WTC11 (cell line): Measurements from ENCODE around the gene CGNL1. TPM values are rescaled to one million over a fixed set of nuclear protein-coding genes. Genes with fewer than 3 reads are reported as not detected.

ENCODE experiments used
- ATAC-seq: fragments of 200-7000 bp; cut with Tn5 transposase; 2 replicates; pipeline ENCODE4 v1.10.0; 2021; ENCODE audit warnings: mild to moderate bottlenecking, moderate library complexity
- CTCF ChIA-PET: fragments of 300-600 bp; sonication (Branson Sonifier 250); formaldehyde crosslinking; loops from one replicate; lab custom pipeline; 2021; ENCODE audit warnings: antibody characterized with exemption; lab: Charles Lee
- POLR2A ChIA-PET: fragments of 350-600 bp; sonication (Branson Sonifier 250); formaldehyde crosslinking; loops from one replicate; lab custom pipeline; 2021; ENCODE audit warnings: antibody characterized with exemption; lab: Charles Lee
- DNase-seq: peaks from one replicate; pipeline ENCODE4 v3.0.0; 2021; ENCODE audit warnings: low spot score
- H3K27ac Mint-ChIP-seq: 2 replicates; pipeline ENCODE4 v1.8.0; 2021; ENCODE audit warnings: mixed read lengths
- H3K27me3 Mint-ChIP-seq: 2 replicates; pipeline ENCODE4 v1.8.0; 2021; ENCODE audit warnings: low read depth, mild to moderate bottlenecking, moderate library complexity, mixed read lengths
- H3K36me3 Mint-ChIP-seq: 2 replicates; pipeline ENCODE4 v1.8.0; 2021; ENCODE audit warnings: mixed read lengths
- H3K4me1 Mint-ChIP-seq: 2 replicates; pipeline ENCODE4 v1.8.0; 2022; ENCODE audit warnings: mixed read lengths
- H3K4me3 Mint-ChIP-seq: 2 replicates; pipeline ENCODE4 v1.8.0; 2021; ENCODE audit warnings: mild to moderate bottlenecking, moderate library complexity, mixed read lengths
- H3K9me3 Mint-ChIP-seq: 2 replicates; pipeline ENCODE4 v1.8.0; 2021; ENCODE audit warnings: mixed read lengths
- AR ChIP-seq: fragments of 250-450 bp; sonication (Bioruptor Pico); IDR thresholded peaks from 2 replicates; pipeline ENCODE4 v1.9.0; 2021; ENCODE audit warnings: mild to moderate bottlenecking
- ARID4B ChIP-seq: sonication (generic); formaldehyde crosslinking; IDR thresholded peaks from 2 replicates; pipeline ENCODE4 v1.8.0; 2023; ENCODE audit warnings: missing genetic modification reagents, mild to moderate bottlenecking, borderline replicate concordance
- ATF1 ChIP-seq: sonication (generic); formaldehyde crosslinking; IDR thresholded peaks from 2 replicates; pipeline ENCODE4 v1.8.1; 2023; ENCODE audit warnings: mild to moderate bottlenecking, moderate library complexity, missing genetic modification reagents
- CDX4 ChIP-seq: fragments of 250-450 bp; sonication (Bioruptor Pico); IDR thresholded peaks from 2 replicates; pipeline ENCODE4 v1.9.0; 2021; ENCODE audit warnings: moderate library complexity, mild to moderate bottlenecking, inconsistent platforms, borderline replicate concordance
- ELF4 ChIP-seq: sonication (generic); formaldehyde crosslinking; IDR thresholded peaks from 2 replicates; pipeline ENCODE4 v1.8.1; 2022; ENCODE audit warnings: low read depth, mild to moderate bottlenecking, moderate library complexity, missing genetic modification reagents
- GRHL2 ChIP-seq: fragments of 250-450 bp; sonication (Bioruptor Pico); IDR thresholded peaks from 2 replicates; pipeline ENCODE4 v1.8.0; 2022; ENCODE audit warnings: mild to moderate bottlenecking, moderate library complexity; ENCODE audit not compliant: insufficient replicate concordance, severe bottlenecking
- HMGXB4 ChIP-seq: sonication (generic); formaldehyde crosslinking; IDR thresholded peaks from 2 replicates; pipeline ENCODE4 v1.8.1; 2023; ENCODE audit warnings: mild to moderate bottlenecking, moderate library complexity, missing genetic modification reagents
- MAX ChIP-seq: sonication (generic); formaldehyde crosslinking; IDR thresholded peaks from 2 replicates; pipeline ENCODE4 v1.8.0; 2022; ENCODE audit warnings: mild to moderate bottlenecking, missing genetic modification reagents
- MLX ChIP-seq: sonication (generic); formaldehyde crosslinking; IDR thresholded peaks from 2 replicates; pipeline ENCODE4 v1.8.1; 2023; ENCODE audit warnings: mild to moderate bottlenecking, missing genetic modification reagents, moderate library complexity
- NR2C2 ChIP-seq: sonication (generic); formaldehyde crosslinking; IDR thresholded peaks from 2 replicates; pipeline ENCODE4 v1.8.0; 2022; ENCODE audit warnings: mild to moderate bottlenecking, missing genetic modification reagents
- RELA ChIP-seq: sonication (generic); formaldehyde crosslinking; IDR thresholded peaks from 2 replicates; pipeline ENCODE4 v1.8.1; 2022; ENCODE audit warnings: missing genetic modification reagents, mild to moderate bottlenecking, borderline replicate concordance
- STAT6 ChIP-seq: sonication (generic); formaldehyde crosslinking; conservative IDR thresholded peaks from 2 replicates; pipeline ENCODE4 v1.8.1; 2023; ENCODE audit warnings: mild to moderate bottlenecking, low read depth, missing genetic modification reagents, moderate library complexity
- USF1 ChIP-seq: sonication (generic); formaldehyde crosslinking; IDR thresholded peaks from 2 replicates; pipeline ENCODE4 v1.8.0; 2022; ENCODE audit warnings: mild to moderate bottlenecking, missing genetic modification reagents
- ZNF263 ChIP-seq: sonication (generic); formaldehyde crosslinking; IDR thresholded peaks from 2 replicates; pipeline ENCODE4 v1.8.1; 2022; ENCODE audit warnings: low read depth, mild to moderate bottlenecking, moderate library complexity, missing genetic modification reagents
- ZNF512 ChIP-seq: sonication (generic); formaldehyde crosslinking; IDR thresholded peaks from 2 replicates; pipeline ENCODE4 v1.8.1; 2022; ENCODE audit warnings: missing genetic modification reagents, borderline replicate concordance
- ZNF671 ChIP-seq: fragments of 250-450 bp; sonication (Bioruptor Pico); IDR thresholded peaks from 2 replicates; pipeline ENCODE4 v1.8.0; 2021; ENCODE audit warnings: mild to moderate bottlenecking
- ZSCAN18 ChIP-seq: fragments of 250-450 bp; sonication (Bioruptor Pico); IDR thresholded peaks from 2 replicates; pipeline ENCODE4 v2.1.2; 2022; ENCODE audit warnings: mild to moderate bottlenecking, moderate library complexity
- total RNA-seq: library from RNA; stranded (reverse); gene quantifications from 3 replicates; pipeline ENCODE4 v1.2.3, GENCODE V29; 2021

The CGNL1 gene
- total RNA-seq, 1 experiment from 2014 or later: 57.3 TPM

GRCh38 chr15:57354436-57355123, 21.7 kb upstream of the CGNL1 start:
- Mint-ChIP-seq H3K36me3 (no peaks in the 10 kb centered on the region), H3K9me3 (no peaks in the 10 kb centered on the region), H3K27me3 (peaks cover 5% of the 10 kb centered on the region), H3K27ac (no peak overlapping the region), H3K4me3 (no peak overlapping the region), H3K4me1 (peaks cover 52% of the 10 kb centered on the region)
- DNase-seq (no peak), ATAC-seq (no peak)
- CTCF ChIA-PET: interaction anchor here (0.7 to 4.2 kb wide), 7 partner anchors 8 to 200 kb away, joined by 3 to 26 read pairs (median 7); partner anchors contain the start of gene CGNL1
- TF ChIP-seq AR (CRISPR knock-in tag): no peak
- TF ChIP-seq MAX: no peak
- TF ChIP-seq ZSCAN18 (CRISPR knock-in tag): no peak
- no peak for TF ChIP-seq USF1 (CRISPR knock-in tag)
- no peak for TF ChIP-seq ATF1 (CRISPR knock-in tag)
- TF ChIP-seq ARID4B (CRISPR knock-in tag): no peak
- no peak for TF ChIP-seq STAT6
- no peak for TF ChIP-seq HMGXB4
- no peak for TF ChIP-seq GRHL2 (CRISPR knock-in tag)
- no peak for TF ChIP-seq ZNF512
- no peak for TF ChIP-seq ELF4
- TF ChIP-seq RELA: no peak
- no peak for TF ChIP-seq CDX4 (CRISPR knock-in tag)
- TF ChIP-seq MLX (CRISPR knock-in tag): no peak
- TF ChIP-seq ZNF263: no peak
- no peak for TF ChIP-seq NR2C2 (CRISPR knock-in tag)
- no peak for TF ChIP-seq ZNF671
- POLR2A ChIA-PET: no interaction called here
